ENCODE measurements around the gene PIEZO2.

DNA sequence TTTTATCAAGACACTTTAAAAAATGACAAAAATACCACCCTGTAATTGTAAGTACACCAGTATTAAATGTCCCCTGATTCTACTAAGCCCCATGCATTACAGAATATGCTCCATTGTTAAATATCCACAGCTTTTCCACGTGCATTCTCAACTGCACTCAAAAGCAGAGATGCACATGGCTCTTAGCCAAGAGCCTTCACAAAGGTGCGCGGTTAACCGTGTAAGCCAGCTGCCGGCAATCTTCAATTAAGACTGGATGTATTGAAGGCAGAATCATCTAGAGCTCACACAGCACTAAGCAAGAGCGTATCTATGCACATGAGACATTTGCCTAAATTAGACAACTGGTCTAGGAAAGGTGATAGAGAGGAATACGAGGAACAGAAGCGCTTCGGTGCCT lies 345.2 kb downstream of the PIEZO2 start:
- TF ChIP-seq EZH2phosphoT487 (conservative IDR thresholded peaks at IDR 0.05; ENCODE audit: low read length), result no peak
- TF ChIP-seq, protein P1, sequence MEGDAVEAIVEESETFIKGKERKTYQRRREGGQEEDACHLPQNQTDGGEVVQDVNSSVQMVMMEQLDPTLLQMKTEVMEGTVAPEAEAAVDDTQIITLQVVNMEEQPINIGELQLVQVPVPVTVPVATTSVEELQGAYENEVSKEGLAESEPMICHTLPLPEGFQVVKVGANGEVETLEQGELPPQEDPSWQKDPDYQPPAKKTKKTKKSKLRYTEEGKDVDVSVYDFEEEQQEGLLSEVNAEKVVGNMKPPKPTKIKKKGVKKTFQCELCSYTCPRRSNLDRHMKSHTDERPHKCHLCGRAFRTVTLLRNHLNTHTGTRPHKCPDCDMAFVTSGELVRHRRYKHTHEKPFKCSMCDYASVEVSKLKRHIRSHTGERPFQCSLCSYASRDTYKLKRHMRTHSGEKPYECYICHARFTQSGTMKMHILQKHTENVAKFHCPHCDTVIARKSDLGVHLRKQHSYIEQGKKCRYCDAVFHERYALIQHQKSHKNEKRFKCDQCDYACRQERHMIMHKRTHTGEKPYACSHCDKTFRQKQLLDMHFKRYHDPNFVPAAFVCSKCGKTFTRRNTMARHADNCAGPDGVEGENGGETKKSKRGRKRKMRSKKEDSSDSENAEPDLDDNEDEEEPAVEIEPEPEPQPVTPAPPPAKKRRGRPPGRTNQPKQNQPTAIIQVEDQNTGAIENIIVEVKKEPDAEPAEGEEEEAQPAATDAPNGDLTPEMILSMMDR (IDR thresholded peaks at IDR 0.05; ENCODE audit: insufficient read depth, low read length, poor library complexity, severe bottlenecking), result no peak

Data from SU-DHL-6 (cell line).